ENCODE results near the gene SETD1A. TPM values are rescaled to one million over a fixed set of nuclear protein-coding genes. Genes with fewer than 3 reads are reported as not detected.
"Not testable (repeated sequence)": the region's sequence is repeated elsewhere in the genome, so short reads cannot be mapped to it uniquely, and the experiment has no call there.

Gene SETD1A
- total RNA-seq, 1 donor from 2014 or later: 23.4 TPM

DNA sequence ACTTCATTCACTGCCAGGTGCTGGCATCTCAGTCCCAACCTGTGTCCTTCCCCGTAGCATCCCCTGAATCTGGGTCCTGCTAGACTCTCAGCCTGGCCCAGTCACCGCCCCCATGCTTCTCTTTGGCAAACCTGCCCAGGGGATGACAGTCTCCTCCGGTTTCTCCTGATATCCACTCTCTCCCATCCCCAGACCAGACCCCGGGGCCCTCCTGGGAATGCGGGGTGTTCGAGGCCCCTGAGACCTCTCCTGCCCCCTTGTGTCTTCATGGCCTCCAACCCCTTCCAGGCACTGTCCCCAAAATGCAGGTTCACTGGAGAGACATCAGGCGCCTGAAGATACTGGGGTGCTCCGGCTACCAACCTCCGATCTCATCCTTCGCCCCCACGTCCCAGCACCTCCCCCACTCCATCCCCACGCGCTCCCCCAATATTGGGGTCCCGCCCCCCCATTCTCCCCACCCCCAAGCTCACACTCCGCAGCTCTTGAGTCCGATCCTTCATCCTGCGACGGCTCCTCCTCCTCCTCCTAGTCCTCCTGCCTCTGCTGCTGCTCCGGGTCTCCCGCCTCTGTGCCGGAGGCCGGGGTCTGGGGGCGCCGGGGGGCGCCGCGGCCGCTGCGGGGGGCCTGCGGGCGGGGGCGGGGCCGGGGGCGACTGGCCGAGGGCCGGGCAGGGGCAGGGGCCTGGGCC is 52.5 kb downstream of the SETD1A start:
- Mint-ChIP-seq H3K27me3 (ENCODE audit: unreplicated experiment) (peaks cover 22% of the 10 kb centered on the region), H3K4me1 (ENCODE audit: unreplicated experiment) (peaks cover 4% of the 10 kb centered on the region), H3K27ac (ENCODE audit: unreplicated experiment) (no peak overlapping the region), H3K9me3 (ENCODE audit: unreplicated experiment) (no peaks in the 10 kb centered on the region), H3K4me3 (ENCODE audit: unreplicated experiment) (peak overlapping the region; percentile 72), H3K36me3 (ENCODE audit: low read depth, unreplicated experiment) (peaks cover 5% of the 10 kb centered on the region)
- no peak for TF ChIP-seq CTCF (IDR thresholded peaks at IDR 0.05; ENCODE audit: unreplicated experiment)
- no peak for DNase-seq (ENCODE audit: low spot score)

- H3K4me1 Mint-ChIP-seq (ENCODE audit: unreplicated experiment): peaks cover 4% of the 10 kb centered on the region
- no peak for TF ChIP-seq CTCF (IDR thresholded peaks at IDR 0.05; ENCODE audit: unreplicated experiment)
- H3K4me3 Mint-ChIP-seq (ENCODE audit: unreplicated experiment): peak within 1 kb of the TSS; percentile 88
- H3K36me3 Mint-ChIP-seq (ENCODE audit: low read depth, unreplicated experiment): peaks cover 5% of the 10 kb centered on the region
- H3K9me3 Mint-ChIP-seq (ENCODE audit: unreplicated experiment): no peaks in the 10 kb centered on the region
- no peak within 1 kb of the TSS for H3K27ac Mint-ChIP-seq (ENCODE audit: unreplicated experiment)
- peak; percentile 48 for DNase-seq (ENCODE audit: low spot score)
- H3K27me3 Mint-ChIP-seq (ENCODE audit: unreplicated experiment): peaks cover 20% of the 10 kb centered on the region
Observed at GRCh38 chr16:31010585-31011325, 53.2 kb downstream of the SETD1A start, which contains the start of gene STX1B. STX1B (minus strand) TSS chr16:31010638; CDS start chr16:31010396, 242 bp downstream.

- not testable (repeated sequence) for H3K9me3 Mint-ChIP-seq (ENCODE audit: unreplicated experiment); H3K4me1 Mint-ChIP-seq (ENCODE audit: unreplicated experiment); H3K27ac Mint-ChIP-seq (ENCODE audit: unreplicated experiment); DNase-seq (ENCODE audit: low spot score); H3K36me3 Mint-ChIP-seq (ENCODE audit: low read depth, unreplicated experiment)
- Mint-ChIP-seq H3K4me3 (ENCODE audit: unreplicated experiment) (peak overlapping the region; percentile 88), H3K27me3 (ENCODE audit: unreplicated experiment) (peaks cover 20% of the 10 kb centered on the region)
Observed at GRCh38 chr16:31011815-31012214, 54.3 kb downstream of the SETD1A start.

- not testable (repeated sequence) for H3K27ac Mint-ChIP-seq (ENCODE audit: unreplicated experiment); H3K9me3 Mint-ChIP-seq (ENCODE audit: unreplicated experiment); H3K36me3 Mint-ChIP-seq (ENCODE audit: low read depth, unreplicated experiment); H3K4me3 Mint-ChIP-seq (ENCODE audit: unreplicated experiment); DNase-seq (ENCODE audit: low spot score); H3K4me1 Mint-ChIP-seq (ENCODE audit: unreplicated experiment)
- peaks cover 18% of the 10 kb centered on the region for H3K27me3 Mint-ChIP-seq (ENCODE audit: unreplicated experiment)
Observed at GRCh38 chr16:31013292-31013691, 55.7 kb downstream of the SETD1A start.

- no peak for DNase-seq (ENCODE audit: low spot score)
- Mint-ChIP-seq H3K27me3 (ENCODE audit: unreplicated experiment) (peaks cover 13% of the 10 kb centered on the region), H3K27ac (ENCODE audit: unreplicated experiment) (no peak overlapping the region), H3K4me3 (ENCODE audit: unreplicated experiment) (no peak overlapping the region), H3K36me3 (ENCODE audit: low read depth, unreplicated experiment) (peaks cover 5% of the 10 kb centered on the region), H3K9me3 (ENCODE audit: unreplicated experiment) (no peaks in the 10 kb centered on the region), H3K4me1 (ENCODE audit: unreplicated experiment) (peaks cover 4% of the 10 kb centered on the region)
- TF ChIP-seq CTCF (IDR thresholded peaks at IDR 0.05; ENCODE audit: unreplicated experiment): no peak
Observed at GRCh38 chr16:31016018-31016417, 58.5 kb downstream of the SETD1A start.

- not testable (repeated sequence) for H3K27ac Mint-ChIP-seq (ENCODE audit: unreplicated experiment); H3K27me3 Mint-ChIP-seq (ENCODE audit: unreplicated experiment); H3K9me3 Mint-ChIP-seq (ENCODE audit: unreplicated experiment); DNase-seq (ENCODE audit: low spot score); H3K36me3 Mint-ChIP-seq (ENCODE audit: low read depth, unreplicated experiment); H3K4me3 Mint-ChIP-seq (ENCODE audit: unreplicated experiment); H3K4me1 Mint-ChIP-seq (ENCODE audit: unreplicated experiment)
Observed at GRCh38 chr16:31017756-31018155, 60.2 kb downstream of the SETD1A start.

Data from endothelial cell (in vitro differentiated cells).